WTC11 (cell line): Measurements from ENCODE around the gene FNIP2. TPM values are rescaled to one million over a fixed set of nuclear protein-coding genes. Genes with fewer than 3 reads are reported as not detected.

ENCODE experiments used
- ATAC-seq: fragments of 200-7000 bp; cut with Tn5 transposase; 2 replicates; pipeline ENCODE4 v1.10.0; 2021; ENCODE audit warnings: mild to moderate bottlenecking, moderate library complexity
- CTCF ChIA-PET: fragments of 300-600 bp; sonication (Branson Sonifier 250); formaldehyde crosslinking; loops from one replicate; lab custom pipeline; 2021; ENCODE audit warnings: antibody characterized with exemption; lab: Charles Lee
- POLR2A ChIA-PET: fragments of 350-600 bp; sonication (Branson Sonifier 250); formaldehyde crosslinking; loops from one replicate; lab custom pipeline; 2021; ENCODE audit warnings: antibody characterized with exemption; lab: Charles Lee
- DNase-seq: peaks from one replicate; pipeline ENCODE4 v3.0.0; 2021; ENCODE audit warnings: low spot score
- H3K27ac Mint-ChIP-seq: 2 replicates; pipeline ENCODE4 v1.8.0; 2021; ENCODE audit warnings: mixed read lengths
- H3K27me3 Mint-ChIP-seq: 2 replicates; pipeline ENCODE4 v1.8.0; 2021; ENCODE audit warnings: low read depth, mild to moderate bottlenecking, moderate library complexity, mixed read lengths
- H3K36me3 Mint-ChIP-seq: 2 replicates; pipeline ENCODE4 v1.8.0; 2021; ENCODE audit warnings: mixed read lengths
- H3K4me1 Mint-ChIP-seq: 2 replicates; pipeline ENCODE4 v1.8.0; 2022; ENCODE audit warnings: mixed read lengths
- H3K4me3 Mint-ChIP-seq: 2 replicates; pipeline ENCODE4 v1.8.0; 2021; ENCODE audit warnings: mild to moderate bottlenecking, moderate library complexity, mixed read lengths
- H3K9me3 Mint-ChIP-seq: 2 replicates; pipeline ENCODE4 v1.8.0; 2021; ENCODE audit warnings: mixed read lengths
- CBFB ChIP-seq: sonication (generic); formaldehyde crosslinking; IDR thresholded peaks from 2 replicates; pipeline ENCODE4 v1.8.1; 2022; ENCODE audit warnings: mild to moderate bottlenecking, low read depth, missing genetic modification reagents
- CREB1 ChIP-seq: sonication (generic); formaldehyde crosslinking; IDR thresholded peaks from 2 replicates; pipeline ENCODE4 v1.8.0; 2023; ENCODE audit warnings: mild to moderate bottlenecking, missing genetic modification reagents
- CTCF ChIP-seq: fragments of 200-600 bp; IDR thresholded peaks from 2 replicates; pipeline ENCODE4 v1.8.0; 2022; ENCODE audit warnings: antibody characterized with exemption
- E2F4 ChIP-seq: sonication (generic); formaldehyde crosslinking; IDR thresholded peaks from 2 replicates; pipeline ENCODE4 v1.8.1; 2022; ENCODE audit warnings: low read depth, mild to moderate bottlenecking, moderate library complexity, missing genetic modification reagents, borderline replicate concordance
- GABPB1 ChIP-seq: sonication (generic); formaldehyde crosslinking; IDR thresholded peaks from 2 replicates; pipeline ENCODE4 v1.8.1; 2023; ENCODE audit warnings: mild to moderate bottlenecking, missing genetic modification reagents
- JUN ChIP-seq: sonication (generic); formaldehyde crosslinking; IDR thresholded peaks from 2 replicates; pipeline ENCODE4 v1.8.0; 2023; ENCODE audit warnings: mild to moderate bottlenecking, missing genetic modification reagents
- NFYB ChIP-seq: sonication (generic); formaldehyde crosslinking; conservative IDR thresholded peaks from 2 replicates; pipeline ENCODE4 v1.8.0; 2022; ENCODE audit warnings: low read depth, missing genetic modification reagents
- NR1H2 ChIP-seq: sonication (generic); formaldehyde crosslinking; IDR thresholded peaks from 2 replicates; pipeline ENCODE4 v1.9.0; 2021; ENCODE audit warnings: mild to moderate bottlenecking, moderate library complexity, missing genetic modification reagents
- NR3C1 ChIP-seq: sonication (generic); formaldehyde crosslinking; conservative IDR thresholded peaks from 2 replicates; pipeline ENCODE4 v1.8.1; 2023; ENCODE audit warnings: low read depth, mild to moderate bottlenecking, missing genetic modification reagents
- PRDM15 ChIP-seq: sonication (generic); formaldehyde crosslinking; IDR thresholded peaks from 2 replicates; pipeline ENCODE4 v1.8.0; 2022; ENCODE audit warnings: missing genetic modification reagents
- RORB ChIP-seq: fragments of 250-450 bp; sonication (Bioruptor Pico); IDR thresholded peaks from 2 replicates; pipeline ENCODE4 v1.9.0; 2021; ENCODE audit warnings: mild to moderate bottlenecking
- SMAD4 ChIP-seq: sonication (generic); formaldehyde crosslinking; IDR thresholded peaks from 2 replicates; pipeline ENCODE4 v1.8.0; 2022; ENCODE audit warnings: mild to moderate bottlenecking, missing genetic modification reagents
- TCF7 ChIP-seq: sonication (generic); formaldehyde crosslinking; IDR thresholded peaks from 2 replicates; pipeline ENCODE4 v1.8.0; 2022; ENCODE audit warnings: mild to moderate bottlenecking, low read depth, missing genetic modification reagents, moderate library complexity
- TEAD4 ChIP-seq: sonication (generic); formaldehyde crosslinking; IDR thresholded peaks from 2 replicates; pipeline ENCODE4 v1.8.0; 2022; ENCODE audit warnings: mild to moderate bottlenecking, missing genetic modification reagents
- ZNF138 ChIP-seq: sonication (generic); formaldehyde crosslinking; conservative IDR thresholded peaks from 2 replicates; pipeline ENCODE4 v1.8.1; 2022; ENCODE audit warnings: mild to moderate bottlenecking, moderate library complexity, missing genetic modification reagents
- ZNF219 ChIP-seq: sonication (generic); formaldehyde crosslinking; IDR thresholded peaks from 2 replicates; pipeline ENCODE4 v1.8.0; 2023; ENCODE audit warnings: missing genetic modification reagents, mild to moderate bottlenecking, borderline replicate concordance
- ZNF281 ChIP-seq: sonication (generic); formaldehyde crosslinking; IDR thresholded peaks from 2 replicates; pipeline ENCODE4 v1.8.0; 2023; ENCODE audit warnings: mild to moderate bottlenecking, missing genetic modification reagents
- ZNF416 ChIP-seq: fragments of 250-450 bp; sonication (Bioruptor Pico); IDR thresholded peaks from 2 replicates; pipeline ENCODE4 v1.9.0; 2021; ENCODE audit warnings: mild to moderate bottlenecking, inconsistent platforms
- total RNA-seq: library from RNA; stranded (reverse); gene quantifications from 3 replicates; pipeline ENCODE4 v1.2.3, GENCODE V29; 2021
- TF ChIP-seq, protein P1 (sequence below): sonication (generic); formaldehyde crosslinking; IDR thresholded peaks from 2 replicates; pipeline ENCODE4 v1.8.1; 2022; ENCODE audit warnings: mild to moderate bottlenecking, missing genetic modification reagents, moderate library complexity, borderline replicate concordance
- TF ChIP-seq, protein P2 (sequence below): sonication (generic); formaldehyde crosslinking; IDR thresholded peaks from 2 replicates; pipeline ENCODE4 v1.8.0; 2022; ENCODE audit warnings: mild to moderate bottlenecking, missing genetic modification reagents
- TF ChIP-seq, protein P3 (sequence below): sonication (generic); formaldehyde crosslinking; IDR thresholded peaks from 2 replicates; pipeline ENCODE4 v1.8.1; 2023; ENCODE audit warnings: mild to moderate bottlenecking, missing genetic modification reagents

The FNIP2 gene
- total RNA-seq, 1 experiment from 2014 or later: 8.6 TPM

GRCh38 chr4:158796370-158797140, 27.7 kb downstream of the FNIP2 start:
- Mint-ChIP-seq H3K4me3 (no peak overlapping the region), H3K4me1 (peaks cover 13% of the 10 kb centered on the region), H3K9me3 (no peaks in the 10 kb centered on the region)
- DNase-seq: no peak
- POLR2A ChIA-PET: no interaction called here
- no peak for TF ChIP-seq NFYB (CRISPR knock-in tag)
- no peak for TF ChIP-seq TCF7
- no peak for TF ChIP-seq E2F4 (CRISPR knock-in tag)
- no peak for TF ChIP-seq ZNF219
- TF ChIP-seq RORB: no peak
- no peak for TF ChIP-seq NR3C1 (CRISPR knock-in tag)
- no peak for TF ChIP-seq TEAD4 (CRISPR knock-in tag)
- no peak for TF ChIP-seq ZNF138 (CRISPR knock-in tag)
- no peak for TF ChIP-seq SMAD4
- TF ChIP-seq GABPB1 (CRISPR knock-in tag): no peak
- TF ChIP-seq, protein P1, sequence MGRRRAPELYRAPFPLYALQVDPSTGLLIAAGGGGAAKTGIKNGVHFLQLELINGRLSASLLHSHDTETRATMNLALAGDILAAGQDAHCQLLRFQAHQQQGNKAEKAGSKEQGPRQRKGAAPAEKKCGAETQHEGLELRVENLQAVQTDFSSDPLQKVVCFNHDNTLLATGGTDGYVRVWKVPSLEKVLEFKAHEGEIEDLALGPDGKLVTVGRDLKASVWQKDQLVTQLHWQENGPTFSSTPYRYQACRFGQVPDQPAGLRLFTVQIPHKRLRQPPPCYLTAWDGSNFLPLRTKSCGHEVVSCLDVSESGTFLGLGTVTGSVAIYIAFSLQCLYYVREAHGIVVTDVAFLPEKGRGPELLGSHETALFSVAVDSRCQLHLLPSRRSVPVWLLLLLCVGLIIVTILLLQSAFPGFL (CRISPR knock-in tag): no peak
- TF ChIP-seq, protein P2, sequence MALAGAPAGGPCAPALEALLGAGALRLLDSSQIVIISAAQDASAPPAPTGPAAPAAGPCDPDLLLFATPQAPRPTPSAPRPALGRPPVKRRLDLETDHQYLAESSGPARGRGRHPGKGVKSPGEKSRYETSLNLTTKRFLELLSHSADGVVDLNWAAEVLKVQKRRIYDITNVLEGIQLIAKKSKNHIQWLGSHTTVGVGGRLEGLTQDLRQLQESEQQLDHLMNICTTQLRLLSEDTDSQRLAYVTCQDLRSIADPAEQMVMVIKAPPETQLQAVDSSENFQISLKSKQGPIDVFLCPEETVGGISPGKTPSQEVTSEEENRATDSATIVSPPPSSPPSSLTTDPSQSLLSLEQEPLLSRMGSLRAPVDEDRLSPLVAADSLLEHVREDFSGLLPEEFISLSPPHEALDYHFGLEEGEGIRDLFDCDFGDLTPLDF (CRISPR knock-in tag): no peak
- TF ChIP-seq, all 79 proteins: peak for 0
- Mint-ChIP-seq H3K27ac (no peak overlapping the region), H3K27me3 (no peaks in the 10 kb centered on the region), H3K36me3 (no peaks in the 10 kb centered on the region)
- no peak for ATAC-seq
- CTCF ChIA-PET: no interaction called here

- CTCF ChIA-PET: no interaction called here
- Mint-ChIP-seq H3K4me3 (no peak overlapping the region), H3K27me3 (no peaks in the 10 kb centered on the region), H3K27ac (no peak overlapping the region), H3K4me1 (peaks cover 13% of the 10 kb centered on the region), H3K36me3 (no peaks in the 10 kb centered on the region), H3K9me3 (no peaks in the 10 kb centered on the region)
- no peak for ATAC-seq
- DNase-seq: no peak
- POLR2A ChIA-PET: no interaction called here
- TF ChIP-seq CBFB (no peak), PRDM15 (CRISPR knock-in tag) (no peak), TCF7 (no peak), ZNF138 (CRISPR knock-in tag) (no peak), JUN (CRISPR knock-in tag) (no peak), CTCF (no peak), NR1H2 (CRISPR knock-in tag) (no peak), CREB1 (CRISPR knock-in tag) (no peak), NFYB (CRISPR knock-in tag) (no peak), ZNF416 (CRISPR knock-in tag) (no peak), ZNF281 (CRISPR knock-in tag) (no peak)
- TF ChIP-seq, protein P3, sequence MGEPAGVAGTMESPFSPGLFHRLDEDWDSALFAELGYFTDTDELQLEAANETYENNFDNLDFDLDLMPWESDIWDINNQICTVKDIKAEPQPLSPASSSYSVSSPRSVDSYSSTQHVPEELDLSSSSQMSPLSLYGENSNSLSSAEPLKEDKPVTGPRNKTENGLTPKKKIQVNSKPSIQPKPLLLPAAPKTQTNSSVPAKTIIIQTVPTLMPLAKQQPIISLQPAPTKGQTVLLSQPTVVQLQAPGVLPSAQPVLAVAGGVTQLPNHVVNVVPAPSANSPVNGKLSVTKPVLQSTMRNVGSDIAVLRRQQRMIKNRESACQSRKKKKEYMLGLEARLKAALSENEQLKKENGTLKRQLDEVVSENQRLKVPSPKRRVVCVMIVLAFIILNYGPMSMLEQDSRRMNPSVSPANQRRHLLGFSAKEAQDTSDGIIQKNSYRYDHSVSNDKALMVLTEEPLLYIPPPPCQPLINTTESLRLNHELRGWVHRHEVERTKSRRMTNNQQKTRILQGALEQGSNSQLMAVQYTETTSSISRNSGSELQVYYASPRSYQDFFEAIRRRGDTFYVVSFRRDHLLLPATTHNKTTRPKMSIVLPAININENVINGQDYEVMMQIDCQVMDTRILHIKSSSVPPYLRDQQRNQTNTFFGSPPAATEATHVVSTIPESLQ: no peak
These were observed 29.2 kb downstream of the FNIP2 start for GRCh38 chr4:158798062-158798461.
